Panc1 (cell line): ENCODE results near the gene RABGAP1L. TPM values are rescaled to one million over a fixed set of nuclear protein-coding genes. Genes with fewer than 3 reads are reported as not detected.

Source experiments
- ATAC-seq: fragments of 200-7000 bp; cut with Tn5 transposase; 2 replicates; pipeline ENCODE4 v1.9.1; 2020; ENCODE audit warnings: mild to moderate bottlenecking, moderate library complexity
- BruUV-seq: library from RNA; stranded (reverse); fragments of 400-500 nt; replicated peaks from 2 replicates; lab custom pipeline; 2021; lab: Mats Ljungman, UMichigan
- CTCF ChIA-PET: fragments of 300-600 bp; sonication (Branson Sonifier 250); formaldehyde crosslinking; loops from one replicate; lab custom pipeline; 2022; ENCODE audit warnings: antibody characterized with exemption; lab: Charles Lee
- POLR2A ChIA-PET: fragments of 300-600 bp; sonication (Branson Sonifier 250); formaldehyde crosslinking; loops from one replicate; lab custom pipeline; 2022; ENCODE audit warnings: antibody characterized with exemption; lab: Charles Lee
- DNase-seq: peaks from one replicate; pipeline ENCODE4 v3.0.0-alpha.2; 2010; ENCODE audit warnings: low read depth, low spot score
- H3K27ac ChIP-seq: 2 replicates; pipeline ENCODE4 v1.5.1; 2011; ENCODE audit warnings: mild to moderate bottlenecking, low read length, inconsistent platforms
- H3K27me3 ChIP-seq: fragments of 200-500 bp; sonication (Bioruptor generic); 2 replicates; pipeline ENCODE4 v1.6.0; 2014; ENCODE audit warnings: low read length, inconsistent platforms; ENCODE audit not compliant: control insufficient read depth, insufficient read depth
- H3K36me3 ChIP-seq: fragments of 200-500 bp; sonication (Bioruptor generic); 2 replicates; pipeline ENCODE4 v1.5.1; 2014; ENCODE audit warnings: inconsistent platforms, mild to moderate bottlenecking, low read length, moderate library complexity; ENCODE audit not compliant: control insufficient read depth, insufficient read depth
- H3K4me1 ChIP-seq: 2 replicates; pipeline ENCODE4 v1.5.1; 2011; ENCODE audit warnings: inconsistent platforms, mild to moderate bottlenecking, low read length, moderate library complexity; ENCODE audit not compliant: control insufficient read depth, insufficient read depth
- H3K4me3 ChIP-seq, 2 experiments: 2 replicates each; pipeline ENCODE4 v1.5.1; 2011 to 2012; ENCODE audit warnings: low read depth in 2 of 2, low read length in 2 of 2, mild to moderate bottlenecking in 2 of 2, inconsistent platforms in 1 of 2, moderate library complexity in 1 of 2
- H3K9me3 ChIP-seq: fragments of 200-500 bp; sonication (Bioruptor generic); 2 replicates; pipeline ENCODE4 v1.5.1; 2014; ENCODE audit warnings: low read depth, mild to moderate bottlenecking, inconsistent platforms, low read length, moderate library complexity; ENCODE audit not compliant: control insufficient read depth, insufficient read depth
- POLR2AphosphoS5 ChIP-seq: IDR thresholded peaks from 2 replicates; pipeline ENCODE4 v1.6.1; 2012; ENCODE audit warnings: mild to moderate bottlenecking, low read depth, low read length, moderate library complexity
- REST ChIP-seq, 2 experiments: IDR thresholded peaks; 2 replicates each; pipeline ENCODE4 v1.6.1; 2011 to 2012; ENCODE audit warnings: low read depth in 2 of 2, control low read depth in 1 of 2, low read length in 1 of 2, mild to moderate bottlenecking in 1 of 2, moderate library complexity in 1 of 2; ENCODE audit not compliant: insufficient read depth in 1 of 2
- SIN3A ChIP-seq: IDR thresholded peaks from 2 replicates; pipeline ENCODE4 v1.6.1; 2012; ENCODE audit warnings: low read depth, mild to moderate bottlenecking, low read length, moderate library complexity, borderline replicate concordance; ENCODE audit not compliant: insufficient read depth
- TCF7L2 ChIP-seq: IDR thresholded peaks from 2 replicates; pipeline ENCODE4 v1.6.1; 2011; ENCODE audit warnings: mild to moderate bottlenecking, low read depth, low read length, inconsistent platforms
- in situ Hi-C: cut with HindIII; loops from 2 replicates; pipeline ENCODE4 v1.10.0; 2016; ENCODE audit warnings: low sequenced_read_pairs, low pct_unique_long_range_greater_than_20kb
- intact Hi-C: fragments of 100-400 bp; cut with micrococcal nuclease; formaldehyde crosslinking; loops from one replicate; pipeline ENCODE4 v1.10.0; 2022; ENCODE audit not compliant: unreplicated experiment
- total RNA-seq: library from RNA; stranded (reverse); gene quantifications from one replicate; pipeline ENCODE4 v1.2.1, GENCODE V29; 2021; ENCODE audit not compliant: unreplicated experiment
- TF ChIP-seq, protein P1 (sequence below): fragments of 450-650 bp; IDR thresholded peaks from 2 replicates; pipeline ENCODE4 v1.5.1; 2017; ENCODE audit warnings: mild to moderate bottlenecking

Gene RABGAP1L
- total RNA-seq, 1 experiment from 2014 or later, result 37.0 TPM

GRCh38 chr1:174700775-174701174 lies 541.5 kb downstream of the RABGAP1L start:
- Histone ChIP-seq H3K9me3 (no peaks in the 10 kb centered on the region), H3K36me3 (no peaks in the 10 kb centered on the region), H3K4me3 (no peak overlapping the region), H3K27ac (no peak overlapping the region), H3K27me3 (no peaks in the 10 kb centered on the region), H3K4me1 (no peaks in the 10 kb centered on the region)
- BruUV-seq, result no TSS peak
- DNase-seq (no peak), ATAC-seq (no peak)
- ChIA-PET POLR2A (no interaction called here), CTCF (no interaction called here)
- intact Hi-C loops (no loop called here), in situ Hi-C loops (no loop called here)
- TF ChIP-seq TCF7L2 (no peak), POLR2AphosphoS5 (no peak), REST (IDR thresholded peaks at IDR 0.05; ENCODE audit: insufficient read depth in 1 of 2, low read depth in 2 of 2, low read length in 1 of 2) (no peak), SIN3A (no peak)
- TF ChIP-seq, protein P1, sequence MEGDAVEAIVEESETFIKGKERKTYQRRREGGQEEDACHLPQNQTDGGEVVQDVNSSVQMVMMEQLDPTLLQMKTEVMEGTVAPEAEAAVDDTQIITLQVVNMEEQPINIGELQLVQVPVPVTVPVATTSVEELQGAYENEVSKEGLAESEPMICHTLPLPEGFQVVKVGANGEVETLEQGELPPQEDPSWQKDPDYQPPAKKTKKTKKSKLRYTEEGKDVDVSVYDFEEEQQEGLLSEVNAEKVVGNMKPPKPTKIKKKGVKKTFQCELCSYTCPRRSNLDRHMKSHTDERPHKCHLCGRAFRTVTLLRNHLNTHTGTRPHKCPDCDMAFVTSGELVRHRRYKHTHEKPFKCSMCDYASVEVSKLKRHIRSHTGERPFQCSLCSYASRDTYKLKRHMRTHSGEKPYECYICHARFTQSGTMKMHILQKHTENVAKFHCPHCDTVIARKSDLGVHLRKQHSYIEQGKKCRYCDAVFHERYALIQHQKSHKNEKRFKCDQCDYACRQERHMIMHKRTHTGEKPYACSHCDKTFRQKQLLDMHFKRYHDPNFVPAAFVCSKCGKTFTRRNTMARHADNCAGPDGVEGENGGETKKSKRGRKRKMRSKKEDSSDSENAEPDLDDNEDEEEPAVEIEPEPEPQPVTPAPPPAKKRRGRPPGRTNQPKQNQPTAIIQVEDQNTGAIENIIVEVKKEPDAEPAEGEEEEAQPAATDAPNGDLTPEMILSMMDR, result no peak

- ChIA-PET CTCF (interaction anchor here (1.0 kb wide), 1 partner anchor 25 kb away, joined by 3 read pairs; no protein-coding TSS in a partner anchor), POLR2A (no interaction called here)
- no peak overlapping the region for H3K27ac ChIP-seq
- H3K36me3 ChIP-seq, result no peaks in the 10 kb centered on the region
- no peak overlapping the region for H3K4me3 ChIP-seq
- no TSS peak for BruUV-seq
- no peaks in the 10 kb centered on the region for H3K4me1 ChIP-seq
- TF ChIP-seq SIN3A, result no peak
- no peak for TF ChIP-seq REST (IDR thresholded peaks at IDR 0.05; ENCODE audit: insufficient read depth in 1 of 2, low read depth in 2 of 2, low read length in 1 of 2)
- TF ChIP-seq TCF7L2, result no peak
- TF ChIP-seq POLR2AphosphoS5, result no peak
- TF ChIP-seq, protein P1, result no peak
- DNase-seq (no peak), ATAC-seq (no peak)
- no peaks in the 10 kb centered on the region for H3K27me3 ChIP-seq
- H3K9me3 ChIP-seq, result no peaks in the 10 kb centered on the region
- in situ Hi-C loops, result no loop called here
- intact Hi-C loops, result no loop called here
These were observed 542.2 kb downstream of the RABGAP1L start for GRCh38 chr1:174701565-174701964.
